ENCODE data around the gene UBQLN1. TPM values are rescaled to one million over a fixed set of nuclear protein-coding genes. Genes with fewer than 3 reads are reported as not detected.

Gene UBQLN1
- total RNA-seq, 1 experiment from 2014 or later, result 162 TPM

- intact Hi-C loops (cut with micrococcal nuclease; ENCODE audit: unreplicated experiment), result no loop called here
- Histone ChIP-seq H3K27me3 (replicated peaks; ENCODE audit: insufficient read depth, low read depth, low read length, poor library complexity) (no peaks in the 10 kb centered on the region), H3K9me3 (ENCODE audit: low read depth, low read length, poor library complexity, severe bottlenecking) (no peaks in the 10 kb centered on the region), H3K36me3 (ENCODE audit: insufficient read depth, low read length, poor library complexity, severe bottlenecking) (peaks cover 27% of the 10 kb centered on the region), H3K4me1 (ENCODE audit: insufficient read depth, low read length, poor library complexity, severe bottlenecking) (peaks cover 8% of the 10 kb centered on the region), H3K27ac (ENCODE audit: low read depth, low read length, poor library complexity, severe bottlenecking) (no peak overlapping the region), H3K4me3 (ENCODE audit: low read depth, low read length, poor library complexity, severe bottlenecking) (no peak overlapping the region)
- ChIA-PET POLR2A (ENCODE audit: low non-redundant PET) (no interaction called here), CTCF (no interaction called here)
- TF ChIP-seq EZH2 (IDR thresholded peaks at IDR 0.05; ENCODE audit: borderline replicate concordance, low read depth, low read length, poor library complexity, severe bottlenecking), result no peak
- TF ChIP-seq CTCF (conservative IDR thresholded peaks at IDR 0.05; ENCODE audit: low read depth, low read length), result no peak
- no peak for DNase-seq (ENCODE audit: low spot score)
- BruUV-seq (replicated peaks), result no TSS peak
These were observed 36.3 kb downstream of the UBQLN1 start for GRCh38 chr9:83671451-83671850.

GRCh38 chr9:83670381-83670780 lies 37.4 kb downstream of the UBQLN1 start:
- TF ChIP-seq CTCF (conservative IDR thresholded peaks at IDR 0.05; ENCODE audit: low read depth, low read length), result no peak
- TF ChIP-seq EZH2 (IDR thresholded peaks at IDR 0.05; ENCODE audit: borderline replicate concordance, low read depth, low read length, poor library complexity, severe bottlenecking), result no peak
- DNase-seq (ENCODE audit: low spot score), result no peak
- intact Hi-C loops (cut with micrococcal nuclease; ENCODE audit: unreplicated experiment), result no loop called here
- ChIA-PET CTCF (no interaction called here), POLR2A (ENCODE audit: low non-redundant PET) (no interaction called here)
- H3K4me1 ChIP-seq (ENCODE audit: insufficient read depth, low read length, poor library complexity, severe bottlenecking), result peaks cover 18% of the 10 kb centered on the region
- H3K9me3 ChIP-seq (ENCODE audit: low read depth, low read length, poor library complexity, severe bottlenecking), result no peaks in the 10 kb centered on the region
- H3K4me3 ChIP-seq (ENCODE audit: low read depth, low read length, poor library complexity, severe bottlenecking), result no peak overlapping the region
- no peak overlapping the region for H3K27ac ChIP-seq (ENCODE audit: low read depth, low read length, poor library complexity, severe bottlenecking)
- peaks cover 19% of the 10 kb centered on the region for H3K36me3 ChIP-seq (ENCODE audit: insufficient read depth, low read length, poor library complexity, severe bottlenecking)
- no TSS peak for BruUV-seq (replicated peaks)
- H3K27me3 ChIP-seq (replicated peaks; ENCODE audit: insufficient read depth, low read depth, low read length, poor library complexity), result no peaks in the 10 kb centered on the region

- peaks cover 27% of the 10 kb centered on the region for H3K4me1 ChIP-seq (ENCODE audit: insufficient read depth, low read length, poor library complexity, severe bottlenecking)
- no peak overlapping the region for H3K27ac ChIP-seq (ENCODE audit: low read depth, low read length, poor library complexity, severe bottlenecking)
- intact Hi-C loops (cut with micrococcal nuclease; ENCODE audit: unreplicated experiment), result no loop called here
- DNase-seq (ENCODE audit: low spot score), result no peak
- CTCF ChIA-PET, result no interaction called here
- TF ChIP-seq EZH2 (IDR thresholded peaks at IDR 0.05; ENCODE audit: borderline replicate concordance, low read depth, low read length, poor library complexity, severe bottlenecking) (no peak), CTCF (conservative IDR thresholded peaks at IDR 0.05; ENCODE audit: low read depth, low read length) (no peak)
- no peaks in the 10 kb centered on the region for H3K27me3 ChIP-seq (replicated peaks; ENCODE audit: insufficient read depth, low read depth, low read length, poor library complexity)
- no TSS peak for BruUV-seq (replicated peaks)
- POLR2A ChIA-PET (ENCODE audit: low non-redundant PET), result no interaction called here
- no peak overlapping the region for H3K4me3 ChIP-seq (ENCODE audit: low read depth, low read length, poor library complexity, severe bottlenecking)
- H3K9me3 ChIP-seq (ENCODE audit: low read depth, low read length, poor library complexity, severe bottlenecking), result no peaks in the 10 kb centered on the region
- peaks cover 24% of the 10 kb centered on the region for H3K36me3 ChIP-seq (ENCODE audit: insufficient read depth, low read length, poor library complexity, severe bottlenecking)
These were observed 38.7 kb downstream of the UBQLN1 start for GRCh38 chr9:83669067-83669466.
